GM23248 (cell line): ENCODE data around the gene HELZ2.

ENCODE experiments used
- EZH2 ChIP-seq: fragments of 200-600 bp; sonication (generic); IDR thresholded peaks from 2 replicates; pipeline ENCODE4 v1.6.1; 2018; ENCODE audit warnings: antibody characterized with exemption, mild to moderate bottlenecking; ENCODE audit not compliant: insufficient read depth, poor library complexity, severe bottlenecking
- EZH2phosphoT487 ChIP-seq: fragments of 200-600 bp; sonication (generic); IDR thresholded peaks from 2 replicates; pipeline ENCODE4 v1.6.1; 2018; ENCODE audit warnings: antibody characterized with exemption, moderate library complexity, mild to moderate bottlenecking, low read depth; ENCODE audit not compliant: insufficient read depth

DNA sequence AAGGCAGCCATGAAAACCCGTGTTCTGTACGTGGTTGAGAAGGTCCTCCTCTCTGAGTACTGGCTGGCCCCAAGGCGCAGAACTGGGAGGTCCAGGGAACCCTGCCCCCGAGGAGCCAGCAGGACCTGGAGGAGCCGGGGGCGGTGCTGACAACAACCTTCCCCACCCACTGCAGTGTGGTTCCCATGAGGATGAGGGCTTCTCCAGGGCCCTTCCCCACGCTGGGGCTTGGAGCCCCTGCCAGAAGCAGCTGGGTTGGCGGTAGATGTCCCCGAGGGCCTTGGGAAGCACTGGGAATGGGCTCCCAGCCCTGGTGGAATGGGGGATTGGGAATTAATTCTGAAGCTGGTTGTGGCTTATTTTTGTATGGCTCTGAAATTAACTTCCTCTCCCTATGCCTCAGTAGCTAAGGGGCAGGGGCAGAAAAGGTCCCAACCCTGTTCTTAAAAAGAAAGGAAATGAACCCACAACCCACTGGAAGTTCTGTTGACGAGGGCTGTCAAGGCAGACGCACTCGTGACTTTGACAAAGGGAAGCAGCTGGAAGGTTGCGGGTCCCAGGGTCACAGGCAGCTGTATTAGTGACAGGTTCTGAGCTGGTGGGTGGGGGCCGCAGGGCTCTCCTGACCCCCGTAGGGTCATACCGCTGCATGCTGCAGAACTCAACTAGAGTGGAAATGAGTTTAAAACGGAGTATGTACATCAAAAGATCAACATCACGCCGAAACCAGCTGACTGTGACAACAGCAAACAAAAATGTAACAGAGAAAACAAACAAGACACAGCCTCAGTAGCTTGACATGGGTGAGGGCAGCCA is 13.9 kb upstream of the HELZ2 start:
- no peak for TF ChIP-seq EZH2
- TF ChIP-seq EZH2phosphoT487, result no peak
